ENCODE measurements around the gene RAB9B.
"Not testable (repeated sequence)": the region's sequence is repeated elsewhere in the genome, so short reads cannot be mapped to it uniquely, and the experiment has no call there.

Gene RAB9B, protein sequence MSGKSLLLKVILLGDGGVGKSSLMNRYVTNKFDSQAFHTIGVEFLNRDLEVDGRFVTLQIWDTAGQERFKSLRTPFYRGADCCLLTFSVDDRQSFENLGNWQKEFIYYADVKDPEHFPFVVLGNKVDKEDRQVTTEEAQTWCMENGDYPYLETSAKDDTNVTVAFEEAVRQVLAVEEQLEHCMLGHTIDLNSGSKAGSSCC

GRCh38 chrX:103831803-103832544, at the start of gene RAB9B:
Gene RAB9B, minus strand, starts transcription at chrX:103832257. Its CDS starts 6,473 bp downstream, at chrX:103825784.
- DNase-seq, result peak; percentile 41

DNA sequence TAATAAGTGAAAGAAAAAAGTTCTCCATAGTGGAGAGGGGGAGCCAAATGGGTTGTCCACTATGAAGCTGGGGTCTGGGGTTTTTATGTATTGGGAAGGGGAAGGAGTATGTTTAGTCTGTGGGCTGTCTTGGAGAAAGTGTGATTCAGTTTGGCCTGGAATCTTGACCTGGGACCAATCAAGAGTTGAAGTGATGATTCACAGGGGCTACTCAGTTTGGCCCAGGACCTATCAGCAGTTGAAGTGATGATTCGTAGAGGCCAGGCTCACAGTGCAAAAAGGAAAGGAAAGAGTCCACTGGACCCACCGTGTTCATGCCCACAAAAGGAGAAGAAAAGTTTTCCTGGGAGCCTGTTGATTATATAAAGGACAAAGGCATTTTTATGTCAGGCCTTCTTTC, 47.3 kb upstream of the RAB9B start:
- peak; percentile 58 for DNase-seq

DNA sequence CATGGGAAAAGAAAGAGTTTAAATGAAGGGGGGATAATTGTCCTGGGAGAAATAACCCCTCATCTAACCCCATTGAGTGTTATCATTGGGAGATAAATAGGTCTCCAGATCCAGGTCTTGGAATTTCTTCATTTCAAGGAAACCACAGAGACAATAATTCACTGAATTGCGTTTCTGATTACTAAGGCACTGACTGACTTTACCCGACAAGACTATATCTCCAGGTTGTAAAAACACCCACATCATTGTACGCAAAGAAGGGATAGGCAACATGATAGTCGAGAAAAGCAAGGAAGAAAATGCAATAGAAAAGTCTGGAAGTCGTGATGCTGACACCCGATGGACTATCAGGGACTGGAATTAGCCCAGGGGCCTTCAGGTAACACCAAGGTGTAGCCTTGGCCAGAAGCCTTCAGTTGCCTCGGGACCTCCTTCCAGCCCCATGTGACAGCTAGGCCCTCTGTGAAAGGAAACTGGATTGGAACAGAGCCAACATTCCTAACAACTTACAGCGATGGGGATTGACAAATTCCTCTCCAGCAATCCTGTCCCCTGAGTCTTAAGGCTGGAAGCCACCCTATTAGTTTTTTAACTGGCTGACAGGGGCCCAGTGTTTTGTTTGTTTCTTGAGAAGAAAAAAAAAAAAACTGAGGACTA, 46.5 kb upstream of the RAB9B start:
- peak; percentile 88 for DNase-seq

GRCh38 chrX:103877571-103877970, 45.5 kb upstream of the RAB9B start:
- DNase-seq, result no peak

DNA sequence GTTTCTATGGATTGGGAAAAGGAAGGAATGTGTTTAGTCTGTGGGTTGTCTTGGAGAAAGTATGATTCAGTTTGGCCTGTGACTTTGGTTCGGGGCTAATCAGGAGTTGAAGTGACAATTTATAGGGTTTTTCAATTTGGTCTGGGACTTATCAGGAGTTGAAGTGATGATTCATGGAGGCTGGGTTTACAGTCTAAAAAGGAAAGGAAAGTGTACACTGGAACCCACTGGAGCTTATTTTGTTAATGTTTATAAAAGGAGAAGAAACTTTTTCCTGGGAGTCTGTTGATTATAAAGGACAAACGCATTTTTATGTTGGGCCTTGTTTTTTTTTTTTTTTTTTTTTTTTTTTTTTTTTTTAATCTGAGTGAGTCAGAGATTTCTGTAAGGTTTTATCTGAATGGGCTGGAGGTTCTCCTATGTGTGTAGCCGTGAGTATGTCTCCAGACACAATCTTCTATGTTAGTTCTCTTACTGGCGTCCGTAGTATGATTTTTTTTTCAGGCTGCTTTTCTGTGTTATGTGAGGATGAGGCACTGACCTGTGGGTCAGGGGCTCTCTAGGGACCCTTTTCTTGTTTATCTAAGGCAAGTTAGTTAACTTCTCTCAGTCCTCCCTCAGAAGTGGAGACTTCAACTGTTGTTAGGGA, 33.0 kb upstream of the RAB9B start:
- DNase-seq, result no peak

DNA sequence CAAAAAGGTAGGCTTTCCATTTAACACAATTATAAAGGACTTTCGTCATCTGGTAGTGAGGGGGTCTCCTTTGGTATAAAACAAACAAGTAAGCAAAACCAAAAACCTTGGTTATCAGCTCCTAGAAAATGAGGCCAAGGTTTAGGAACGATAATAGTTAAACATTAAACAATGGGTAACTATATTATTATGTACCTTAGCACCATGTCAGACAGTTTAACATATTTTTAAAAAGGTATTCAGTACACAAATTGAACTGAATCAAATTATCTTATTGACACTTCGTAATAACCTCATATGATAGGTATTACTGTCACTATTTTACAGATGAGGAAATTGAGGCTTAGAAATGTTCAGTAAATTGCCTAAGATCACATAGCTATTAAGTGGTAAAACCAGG, 32.1 kb upstream of the RAB9B start:
- no peak for DNase-seq

- no peak for DNase-seq
Measured at GRCh38 chrX:103861200-103861599, 29.1 kb upstream of the RAB9B start.

DNA sequence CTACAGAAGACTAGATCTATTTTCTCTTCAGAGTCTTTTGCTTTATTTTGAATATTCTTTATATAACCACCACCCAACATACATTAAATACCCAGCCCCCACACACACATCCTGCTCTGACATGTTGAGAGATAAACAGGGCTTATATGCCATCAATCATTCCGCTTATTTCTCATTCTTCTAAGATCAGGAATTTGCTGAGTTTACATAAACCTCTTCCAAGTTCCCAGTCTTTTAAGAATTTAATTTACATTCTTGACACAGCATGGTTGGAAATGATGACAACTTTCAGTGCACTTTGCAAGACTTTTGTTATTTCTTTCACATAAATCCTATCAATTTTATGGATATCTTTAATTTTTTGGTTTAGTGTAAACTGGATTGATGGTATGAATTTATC, 17.5 kb upstream of the RAB9B start:
- peak; percentile 17 for DNase-seq

DNA sequence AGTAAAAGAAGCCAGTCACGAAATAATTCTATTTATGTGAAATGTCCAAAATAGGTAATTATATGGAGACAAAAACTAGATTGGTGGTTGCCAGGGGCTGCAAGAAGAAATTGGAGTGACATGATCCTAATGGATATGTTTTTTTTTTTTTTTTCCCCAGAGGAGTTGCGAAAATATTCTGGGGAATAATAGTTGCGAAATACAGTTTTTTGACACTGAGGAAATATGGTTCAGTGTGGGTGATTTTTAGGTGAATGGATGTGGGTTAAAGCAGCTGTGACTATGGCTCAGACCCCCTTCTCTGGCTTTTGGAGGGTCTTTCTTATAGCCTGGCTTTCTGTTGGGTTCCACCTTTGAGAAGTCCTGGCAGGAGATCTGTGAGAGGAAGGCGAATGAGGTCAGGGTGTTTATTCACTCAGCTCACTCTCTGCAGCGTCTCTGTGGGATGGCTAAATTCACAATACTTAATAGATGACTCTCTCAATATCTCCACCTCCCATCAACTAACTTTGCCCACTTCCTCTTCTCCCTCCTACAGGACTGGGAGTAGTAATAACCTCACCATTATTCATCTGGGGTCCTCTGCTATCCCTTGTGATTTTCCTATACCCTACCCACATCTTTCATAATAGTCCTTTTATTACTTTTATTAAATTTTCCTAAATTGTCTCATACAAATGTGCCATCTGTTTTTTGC, 15.3 kb upstream of the RAB9B start:
- DNase-seq, result peak; percentile 66

DNA sequence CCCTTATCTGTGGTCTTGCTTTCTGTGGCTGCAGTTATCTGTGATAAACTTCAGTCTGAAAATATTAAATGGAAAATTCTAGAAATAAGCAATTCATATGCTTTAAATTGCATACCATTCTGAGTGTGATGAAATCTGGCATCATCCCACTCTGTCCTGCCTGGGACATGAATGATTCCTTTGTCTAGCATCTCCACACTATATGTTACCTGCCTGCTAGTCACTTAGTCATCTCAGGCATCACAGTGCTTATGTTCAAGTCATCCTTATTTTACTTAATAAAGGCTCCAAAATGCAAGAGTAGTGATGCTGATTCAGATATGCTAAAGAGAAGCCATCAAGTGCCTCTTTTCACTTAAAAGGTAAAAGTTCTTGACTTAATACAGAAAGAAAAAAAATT, 14.3 kb upstream of the RAB9B start:
- DNase-seq, result peak; percentile 50

- peak; percentile 86 for DNase-seq
Measured at GRCh38 chrX:103845165-103845653, 13.2 kb upstream of the RAB9B start.

DNA sequence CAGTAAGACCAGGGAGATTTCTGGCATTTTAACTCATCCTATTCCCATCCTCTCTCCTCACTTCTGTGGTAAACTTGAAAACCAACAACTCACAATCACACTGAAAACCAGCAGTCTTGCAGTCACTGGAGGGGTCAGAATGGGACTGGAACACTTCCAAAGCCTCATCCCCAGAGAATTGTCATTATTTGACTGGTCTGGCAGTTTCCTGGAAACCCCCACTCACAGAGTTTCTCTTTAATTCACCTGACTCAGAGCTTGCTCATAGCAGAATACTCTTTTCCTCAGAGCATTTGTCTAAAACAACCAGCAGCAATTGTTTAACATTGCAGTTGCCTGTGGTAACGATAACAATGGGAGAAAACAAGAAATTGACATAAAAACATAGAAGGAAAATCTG, 7.3 kb upstream of the RAB9B start:
- peak; percentile 26 for DNase-seq

DNA sequence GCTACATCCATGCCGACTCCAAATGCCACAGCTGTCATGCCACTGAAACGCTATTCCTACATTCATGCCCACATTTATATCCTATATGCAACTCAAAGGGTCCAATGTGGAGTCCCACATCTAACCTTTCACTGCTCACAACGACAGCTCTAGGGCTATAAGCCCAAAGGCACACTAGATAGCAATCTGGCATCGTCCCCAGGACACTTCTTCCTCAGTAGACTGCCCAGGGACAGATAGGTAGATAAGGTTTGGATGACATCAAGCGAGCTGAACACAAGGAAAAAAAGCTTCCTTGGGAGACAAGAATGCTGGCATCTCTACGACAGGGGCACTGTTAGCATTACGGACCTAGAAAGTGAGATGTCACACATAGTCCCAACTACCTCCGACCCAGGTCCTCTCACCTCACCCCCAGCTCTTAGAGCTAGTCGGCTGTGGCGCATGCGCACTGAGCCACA, 685 bp downstream of the RAB9B start:
- DNase-seq, result no peak

- DNase-seq, result no peak
Measured at GRCh38 chrX:103830848-103831247, 1.2 kb downstream of the RAB9B start.

DNA sequence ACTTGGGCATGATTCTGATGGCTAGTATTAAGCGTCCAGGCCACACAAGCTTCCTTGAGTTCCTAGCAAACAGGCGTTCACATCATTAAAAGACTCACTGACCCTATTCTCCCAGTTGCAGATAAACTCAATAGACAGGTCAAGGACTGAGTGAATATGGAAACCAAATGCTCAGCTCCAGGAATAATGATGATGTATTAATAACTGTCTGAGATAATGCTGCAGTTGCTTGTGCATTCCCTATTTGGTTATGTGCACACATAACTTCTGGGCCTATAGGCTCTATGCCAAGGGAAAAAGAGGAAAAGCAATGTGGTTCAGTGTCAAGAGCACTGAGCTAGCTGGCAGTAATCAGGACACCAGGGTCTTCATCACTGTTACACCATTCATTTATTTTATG, 3.5 kb downstream of the RAB9B start:
- no peak for DNase-seq

- DNase-seq, result no peak
Measured at GRCh38 chrX:103825881-103826280, 6.2 kb downstream of the RAB9B start.

DNA sequence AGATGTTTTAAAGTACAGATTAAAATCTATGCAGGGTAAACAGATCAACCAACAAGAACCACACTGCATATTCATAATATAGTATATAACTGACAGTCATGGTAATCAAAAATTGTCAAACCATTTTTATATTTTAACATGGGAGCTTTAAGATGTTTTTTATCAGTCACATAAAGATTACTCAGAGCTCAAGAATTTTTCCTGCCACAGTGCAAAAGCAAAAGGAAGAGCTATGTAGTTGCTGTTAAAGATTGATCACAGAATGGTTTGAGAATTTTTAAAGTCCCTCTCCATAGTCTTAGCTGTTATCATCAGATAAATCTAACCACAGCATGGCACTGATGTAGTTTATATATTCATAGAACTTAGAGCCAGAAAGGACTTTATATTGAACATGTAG, 8.5 kb downstream of the RAB9B start:
- DNase-seq, result peak; percentile 46

DNA sequence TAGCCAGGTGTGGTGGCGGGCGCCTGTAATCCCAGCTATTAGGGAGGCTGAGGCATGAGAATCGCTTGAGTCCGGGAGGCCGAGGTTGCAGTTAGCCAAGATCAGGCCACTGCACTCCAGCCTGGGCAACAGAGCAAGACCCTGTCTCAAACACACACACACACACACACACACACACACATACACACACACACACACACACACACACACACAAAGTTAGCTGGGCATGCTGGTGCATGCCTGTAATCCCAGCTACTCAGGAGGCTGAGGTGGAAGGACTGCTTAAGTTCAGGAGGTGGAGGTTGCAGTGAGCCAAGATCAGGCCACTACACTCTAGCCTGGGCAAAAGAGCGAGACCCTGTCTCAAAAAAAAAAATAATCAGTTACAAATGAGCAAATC, 11.3 kb downstream of the RAB9B start:
- not testable (repeated sequence) for DNase-seq

- no peak for DNase-seq
Measured at GRCh38 chrX:103818842-103819619, 13.0 kb downstream of the RAB9B start.

DNA sequence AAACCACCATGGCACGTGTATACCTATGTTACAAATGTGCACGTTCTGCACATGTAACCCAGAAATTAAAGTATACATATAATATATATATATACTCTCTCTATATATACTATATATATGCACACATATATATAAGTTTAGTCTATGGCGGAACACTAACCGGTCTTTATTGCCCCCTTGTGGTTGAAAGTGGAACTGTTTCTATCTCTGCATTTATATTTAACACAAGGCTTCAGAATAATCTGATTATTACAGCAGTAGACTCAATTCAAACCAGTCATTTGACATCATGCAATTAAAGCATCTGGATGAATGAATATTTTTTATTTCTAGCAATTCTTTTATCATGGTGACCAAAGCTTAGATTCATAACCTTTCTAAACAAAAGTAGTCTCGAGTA, 14.6 kb downstream of the RAB9B start:
- peak; percentile 55 for DNase-seq

DNA sequence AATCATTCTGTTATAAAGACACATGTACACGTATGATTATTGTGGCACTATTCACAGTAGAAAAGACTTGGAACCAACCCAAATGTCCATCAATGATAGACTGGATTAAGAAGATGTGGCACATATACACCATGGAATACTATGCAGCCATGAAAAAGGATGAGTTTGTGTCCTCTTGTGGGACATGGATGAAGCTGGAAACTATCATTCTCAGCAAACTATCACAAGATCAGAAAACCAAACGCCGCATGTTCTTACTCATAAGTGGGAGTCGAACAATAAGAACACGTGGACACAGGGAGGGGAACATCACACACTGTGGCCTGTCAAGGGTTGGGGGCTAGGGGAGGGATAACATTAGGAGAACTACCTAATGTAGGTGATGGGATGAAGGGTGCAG, 15.0 kb downstream of the RAB9B start:
- not testable (repeated sequence) for DNase-seq

- DNase-seq, result no peak
Measured at GRCh38 chrX:103811858-103812257, 20.2 kb downstream of the RAB9B start.
